Measurements from ENCODE around the gene FAM98C.

The FAM98C gene

DNA sequence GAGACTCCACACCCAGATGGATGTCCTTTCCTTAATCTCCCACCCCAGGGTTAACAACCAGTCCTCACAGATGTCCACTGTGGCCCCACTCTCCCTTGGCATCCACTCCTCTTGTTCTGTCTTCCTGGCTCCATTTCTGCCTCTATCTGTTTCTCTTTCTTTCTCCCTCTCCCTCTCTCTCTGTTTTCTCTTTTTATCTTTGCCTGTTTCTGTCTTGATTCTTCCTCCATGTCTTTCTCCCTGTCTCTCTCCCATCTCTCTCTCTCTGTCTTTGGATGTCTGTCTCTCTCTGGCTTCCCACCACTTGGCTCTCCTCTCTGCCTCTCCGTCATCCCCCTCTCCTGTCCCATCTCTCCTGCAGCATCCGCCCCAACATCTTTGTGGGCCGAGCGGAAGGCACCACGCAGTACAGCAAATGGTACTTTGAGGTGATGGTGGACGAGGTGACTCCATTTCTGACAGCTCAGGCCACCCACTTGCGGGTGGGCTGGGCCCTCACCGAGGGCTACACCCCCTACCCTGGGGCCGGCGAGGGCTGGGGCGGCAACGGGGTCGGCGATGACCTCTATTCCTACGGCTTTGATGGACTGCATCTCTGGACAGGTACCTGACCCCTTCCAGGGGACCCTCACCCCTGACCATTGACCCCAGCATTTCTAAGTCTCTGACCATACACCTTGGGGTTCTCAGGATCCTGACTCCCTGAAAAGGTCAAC is 55.0 kb downstream of the FAM98C start:
- TF ChIP-seq, protein P1, sequence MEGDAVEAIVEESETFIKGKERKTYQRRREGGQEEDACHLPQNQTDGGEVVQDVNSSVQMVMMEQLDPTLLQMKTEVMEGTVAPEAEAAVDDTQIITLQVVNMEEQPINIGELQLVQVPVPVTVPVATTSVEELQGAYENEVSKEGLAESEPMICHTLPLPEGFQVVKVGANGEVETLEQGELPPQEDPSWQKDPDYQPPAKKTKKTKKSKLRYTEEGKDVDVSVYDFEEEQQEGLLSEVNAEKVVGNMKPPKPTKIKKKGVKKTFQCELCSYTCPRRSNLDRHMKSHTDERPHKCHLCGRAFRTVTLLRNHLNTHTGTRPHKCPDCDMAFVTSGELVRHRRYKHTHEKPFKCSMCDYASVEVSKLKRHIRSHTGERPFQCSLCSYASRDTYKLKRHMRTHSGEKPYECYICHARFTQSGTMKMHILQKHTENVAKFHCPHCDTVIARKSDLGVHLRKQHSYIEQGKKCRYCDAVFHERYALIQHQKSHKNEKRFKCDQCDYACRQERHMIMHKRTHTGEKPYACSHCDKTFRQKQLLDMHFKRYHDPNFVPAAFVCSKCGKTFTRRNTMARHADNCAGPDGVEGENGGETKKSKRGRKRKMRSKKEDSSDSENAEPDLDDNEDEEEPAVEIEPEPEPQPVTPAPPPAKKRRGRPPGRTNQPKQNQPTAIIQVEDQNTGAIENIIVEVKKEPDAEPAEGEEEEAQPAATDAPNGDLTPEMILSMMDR (conservative IDR thresholded peaks at IDR 0.05; ENCODE audit: low read length), result no peak
- no peak for DNase-seq (ENCODE audit: low read depth)

More for the DNA sequence above, 55.0 kb downstream of the FAM98C start:
- no peak overlapping the region for H3K4me3 ChIP-seq (ENCODE audit: low read length)
